ENCODE data around the gene DEPDC5.

DNA sequence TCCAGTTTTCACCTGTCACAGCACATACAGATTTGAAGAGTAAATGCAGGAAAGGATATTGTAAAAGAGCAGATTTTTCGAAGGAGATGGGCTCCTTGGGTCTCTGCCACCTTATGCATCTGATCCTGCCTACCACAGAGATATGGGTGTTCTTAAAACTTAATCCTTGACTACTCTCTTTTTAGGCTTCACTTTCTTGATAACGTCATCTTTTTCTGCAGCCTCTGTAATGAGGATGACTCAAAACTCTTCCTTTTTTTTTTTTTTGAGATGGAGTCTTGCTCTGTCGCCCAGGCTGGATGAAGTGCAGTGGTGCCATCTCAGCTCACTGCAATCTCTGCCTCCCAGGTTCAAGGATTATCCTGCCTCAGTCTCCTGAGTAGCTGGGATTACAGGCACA, 11.7 kb upstream of the DEPDC5 start:
- TF ChIP-seq EZH2 (IDR thresholded peaks at IDR 0.05; ENCODE audit: borderline replicate concordance, insufficient read depth, low read depth, low read length, poor library complexity, severe bottlenecking) (no peak), CTCF (IDR thresholded peaks at IDR 0.05) (no peak)

All from B cell (primary cell).